ENCODE results near the gene GK2.

GK2 gene

DNA sequence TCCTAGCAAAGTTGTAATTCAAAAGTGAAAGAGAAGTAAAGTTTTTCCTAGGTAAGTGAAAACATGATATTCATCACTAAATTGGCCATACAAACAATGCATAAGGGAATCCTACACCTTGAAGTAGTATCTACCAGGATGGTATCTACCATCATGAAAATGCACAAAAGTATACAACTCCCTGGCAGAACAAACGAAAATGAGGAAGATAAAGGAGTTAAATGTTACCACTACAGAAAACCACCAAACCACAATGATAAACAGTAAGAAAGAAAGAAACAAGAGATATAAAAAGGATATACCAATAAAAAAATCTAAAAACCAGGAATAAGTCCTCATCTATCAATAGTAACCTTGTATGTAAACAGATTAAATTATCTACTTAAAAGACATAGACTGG, 26.9 kb downstream of the GK2 start:
- DNase-seq, result no peak

DNA sequence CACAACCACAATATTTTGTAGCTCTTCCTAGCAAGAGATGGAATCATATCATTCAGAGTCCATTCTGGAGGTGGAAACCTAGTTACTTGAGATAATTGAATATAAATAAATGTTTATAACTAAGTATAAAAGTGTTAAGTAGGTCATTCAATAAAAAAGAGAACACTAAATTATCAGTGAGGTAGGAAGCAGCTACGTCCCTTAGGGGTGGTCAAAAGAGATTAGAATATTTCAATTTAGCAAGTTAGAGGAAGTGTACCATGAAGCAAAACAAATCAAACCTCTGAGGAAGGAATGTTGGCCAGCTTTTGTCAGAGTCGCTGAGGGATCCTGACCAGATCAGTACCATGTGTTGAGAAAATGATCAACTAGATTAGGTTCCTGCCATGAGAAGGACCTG, 38.0 kb downstream of the GK2 start:
- no peak for DNase-seq

DNA sequence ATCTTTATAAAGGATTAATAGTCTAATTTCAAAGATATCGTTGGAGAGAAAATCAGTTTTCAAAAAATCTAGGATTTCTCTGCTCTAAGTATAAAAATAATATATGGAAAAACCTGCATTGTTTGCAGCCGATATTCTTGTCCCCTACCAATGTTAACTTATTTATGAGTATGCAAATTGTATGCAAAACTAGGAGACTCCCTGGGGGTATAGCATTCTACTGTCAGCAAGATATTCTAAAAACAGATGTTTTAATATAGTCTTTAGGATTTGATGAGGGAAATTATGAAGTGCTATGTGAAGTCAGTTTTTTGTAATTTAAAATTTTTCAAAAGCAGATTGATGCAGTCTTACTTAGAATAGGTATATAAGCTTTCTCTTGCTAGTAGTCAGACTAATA, 40.9 kb downstream of the GK2 start:
- DNase-seq, result no peak

DNA sequence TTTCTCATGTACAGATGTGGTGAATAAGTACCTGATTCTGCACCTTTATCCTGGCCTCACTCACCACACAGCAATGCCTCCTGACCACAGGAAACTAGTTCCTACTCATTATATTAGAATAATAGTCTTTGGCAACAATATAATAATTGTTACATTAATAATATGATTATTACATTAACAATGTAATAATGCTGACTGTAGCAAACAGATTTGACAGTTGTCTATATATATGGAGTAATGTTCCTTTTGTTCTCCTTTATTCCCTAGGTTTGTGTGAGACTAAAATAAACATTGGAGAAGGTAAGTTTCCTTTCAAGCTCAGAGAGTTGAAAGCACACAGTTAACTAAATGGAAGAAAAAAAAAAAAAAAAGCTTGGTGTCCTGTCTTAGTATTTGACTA, 41.6 kb downstream of the GK2 start:
- no peak for DNase-seq

DNA sequence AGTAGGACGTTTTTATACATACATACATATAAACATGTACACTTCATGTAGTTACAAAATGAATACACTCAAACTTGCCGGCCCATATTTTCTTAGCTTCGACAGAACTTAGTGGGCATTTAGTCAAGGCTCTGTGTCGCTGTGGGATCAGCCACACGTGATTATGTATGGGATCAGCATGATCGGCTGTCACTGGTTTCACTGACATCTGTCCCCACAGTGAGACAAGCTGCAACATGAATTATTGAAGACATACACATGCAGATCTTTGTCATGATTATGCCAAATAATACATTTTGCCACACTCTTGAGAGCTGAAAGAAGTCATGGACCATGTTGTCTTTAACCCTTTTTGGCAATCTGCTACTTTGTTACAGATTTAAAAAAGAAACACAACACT, 44.0 kb downstream of the GK2 start:
- no peak for DNase-seq

DNA sequence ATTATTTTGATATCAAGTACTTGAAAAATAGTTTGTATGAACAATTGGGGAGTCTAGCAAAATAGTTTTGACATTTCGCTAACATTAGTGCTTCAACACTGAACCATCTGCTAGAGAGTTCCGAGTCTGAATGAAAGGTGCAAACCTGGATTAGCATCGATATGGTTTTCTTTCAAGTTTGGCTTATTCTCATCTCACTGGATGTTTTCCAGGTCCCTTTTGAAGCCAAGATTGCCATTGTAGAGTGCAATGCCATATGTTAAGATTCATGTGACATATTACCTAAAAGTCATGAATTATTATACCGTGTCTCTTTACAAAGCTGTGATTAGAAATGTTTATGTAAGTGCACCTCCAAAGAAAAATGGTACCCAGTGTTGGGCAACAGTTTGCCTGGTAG, 45.4 kb downstream of the GK2 start:
- no peak for DNase-seq

DNA sequence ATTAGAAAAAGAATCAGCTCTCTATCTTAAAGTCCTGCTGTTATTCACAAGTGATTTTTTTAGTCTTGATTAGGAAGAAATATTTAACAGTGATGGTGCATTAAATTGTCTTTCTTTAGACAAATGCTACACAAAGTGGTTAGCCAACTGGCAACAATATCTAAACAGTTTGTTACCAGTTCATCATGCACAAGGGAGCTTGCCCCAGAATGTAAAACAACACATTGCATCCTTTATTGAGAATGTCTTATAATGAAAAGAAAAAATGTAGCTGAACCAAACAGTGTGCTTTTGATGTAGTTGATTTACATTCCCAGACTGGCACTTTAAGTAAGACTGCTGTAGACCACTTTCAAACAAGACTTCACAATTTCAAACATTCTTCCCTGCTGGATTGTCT, 48.0 kb downstream of the GK2 start:
- no peak for DNase-seq

DNA sequence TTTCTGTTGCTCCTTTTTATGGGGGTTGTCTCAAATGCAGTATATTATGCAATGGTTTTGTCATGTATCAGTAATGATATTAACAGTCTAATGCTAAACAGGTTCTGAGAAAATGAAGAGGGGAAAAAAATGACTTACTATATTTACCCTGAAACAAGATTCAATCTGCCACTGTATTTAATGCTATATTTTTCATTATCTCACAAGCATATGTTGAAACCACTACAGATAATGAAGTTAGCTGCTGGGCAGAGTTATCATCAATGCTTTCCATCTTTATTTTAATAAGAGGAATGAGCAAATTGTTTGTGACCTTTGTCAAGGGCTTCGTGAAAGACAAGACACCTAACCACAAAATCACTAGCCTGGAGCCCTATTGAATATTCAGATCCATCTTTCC, 49.6 kb downstream of the GK2 start:
- no peak for DNase-seq

GRCh38 chr4:79357365-79357764, 50.7 kb downstream of the GK2 start:
- no peak for DNase-seq
